ENCODE results near the gene COL18A1.

Gene COL18A1

GRCh38 chr21:45511007-45511406 is 106.0 kb downstream of the COL18A1 start:
- in situ Hi-C loops (cut with HindIII; ENCODE audit: low pct_ligation_motif_present, low sequenced_read_pairs): no loop called here
- H3K36me3 ChIP-seq (replicated peaks): peaks cover 50% of the 10 kb centered on the region
- H3K27me3 ChIP-seq (replicated peaks): no peaks in the 10 kb centered on the region
- no peak overlapping the region for H3K27ac ChIP-seq
- H3K4me3 ChIP-seq (ENCODE audit: low read depth, low read length): no peak overlapping the region
- DNase-seq: no peak
- TF ChIP-seq, protein P1, sequence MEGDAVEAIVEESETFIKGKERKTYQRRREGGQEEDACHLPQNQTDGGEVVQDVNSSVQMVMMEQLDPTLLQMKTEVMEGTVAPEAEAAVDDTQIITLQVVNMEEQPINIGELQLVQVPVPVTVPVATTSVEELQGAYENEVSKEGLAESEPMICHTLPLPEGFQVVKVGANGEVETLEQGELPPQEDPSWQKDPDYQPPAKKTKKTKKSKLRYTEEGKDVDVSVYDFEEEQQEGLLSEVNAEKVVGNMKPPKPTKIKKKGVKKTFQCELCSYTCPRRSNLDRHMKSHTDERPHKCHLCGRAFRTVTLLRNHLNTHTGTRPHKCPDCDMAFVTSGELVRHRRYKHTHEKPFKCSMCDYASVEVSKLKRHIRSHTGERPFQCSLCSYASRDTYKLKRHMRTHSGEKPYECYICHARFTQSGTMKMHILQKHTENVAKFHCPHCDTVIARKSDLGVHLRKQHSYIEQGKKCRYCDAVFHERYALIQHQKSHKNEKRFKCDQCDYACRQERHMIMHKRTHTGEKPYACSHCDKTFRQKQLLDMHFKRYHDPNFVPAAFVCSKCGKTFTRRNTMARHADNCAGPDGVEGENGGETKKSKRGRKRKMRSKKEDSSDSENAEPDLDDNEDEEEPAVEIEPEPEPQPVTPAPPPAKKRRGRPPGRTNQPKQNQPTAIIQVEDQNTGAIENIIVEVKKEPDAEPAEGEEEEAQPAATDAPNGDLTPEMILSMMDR (IDR thresholded peaks at IDR 0.05; ENCODE audit: low read depth, low read length, missing control alignments): no peak

- DNase-seq: no peak
Observed at GRCh38 chr21:45511661-45512431, 106.9 kb downstream of the COL18A1 start.

GRCh38 chr21:45512626-45513002 is 107.6 kb downstream of the COL18A1 start:
- peaks cover 46% of the 10 kb centered on the region for H3K36me3 ChIP-seq (replicated peaks)
- H3K27ac ChIP-seq: no peak overlapping the region
- H3K27me3 ChIP-seq (replicated peaks): no peaks in the 10 kb centered on the region
- TF ChIP-seq, protein P1 (IDR thresholded peaks at IDR 0.05; ENCODE audit: low read depth, low read length, missing control alignments): no peak
- no peak overlapping the region for H3K4me3 ChIP-seq (ENCODE audit: low read depth, low read length)
- no peak for DNase-seq
- in situ Hi-C loops (cut with HindIII; ENCODE audit: low pct_ligation_motif_present, low sequenced_read_pairs): no loop called here

More at GRCh38 chr21:45511661-45512431, 106.9 kb downstream of the COL18A1 start:
- Histone ChIP-seq H3K36me3 (replicated peaks) (peaks cover 46% of the 10 kb centered on the region), H3K27ac (no peak overlapping the region), H3K4me3 (ENCODE audit: low read depth, low read length) (no peak overlapping the region), H3K27me3 (replicated peaks) (no peaks in the 10 kb centered on the region)
- in situ Hi-C loops (cut with HindIII; ENCODE audit: low pct_ligation_motif_present, low sequenced_read_pairs): no loop called here
- TF ChIP-seq, protein P1 (IDR thresholded peaks at IDR 0.05; ENCODE audit: low read depth, low read length, missing control alignments): no peak

DNA sequence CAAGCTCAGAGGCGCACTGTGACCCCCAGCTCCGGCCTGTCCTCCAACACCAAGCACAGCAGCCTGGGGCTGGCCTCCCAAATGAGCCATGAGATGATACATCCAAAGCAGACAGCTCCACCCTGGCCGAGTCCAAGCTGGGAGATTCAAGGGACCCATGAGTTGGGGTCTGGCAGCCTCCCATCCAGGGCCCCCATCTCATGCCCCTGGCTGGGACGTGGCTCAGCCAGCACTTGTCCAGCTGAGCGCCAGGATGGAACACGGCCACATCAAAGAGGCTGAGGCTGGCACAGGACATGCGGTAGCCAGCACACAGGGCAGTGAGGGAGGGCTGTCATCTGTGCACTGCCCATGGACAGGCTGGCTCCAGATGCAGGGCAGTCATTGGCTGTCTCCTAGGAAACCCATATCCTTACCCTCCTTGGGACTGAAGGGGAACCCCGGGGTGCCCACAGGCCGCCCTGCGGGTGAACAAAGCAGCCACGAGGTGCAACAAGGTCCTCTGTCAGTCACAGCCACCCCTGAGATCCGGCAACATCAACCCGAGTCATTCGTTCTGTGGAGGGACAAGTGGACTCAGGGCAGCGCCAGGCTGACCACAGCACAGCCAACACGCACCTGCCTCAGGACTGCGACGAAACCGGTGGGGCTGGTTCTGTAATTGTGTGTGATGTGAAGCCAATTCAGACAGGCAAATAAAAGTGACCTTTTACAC is 108.2 kb downstream of the COL18A1 start:
- no peak overlapping the region for H3K27ac ChIP-seq

GRCh38 chr21:45513741-45514310 is 108.9 kb downstream of the COL18A1 start:
- TF ChIP-seq, protein P1 (IDR thresholded peaks at IDR 0.05; ENCODE audit: low read depth, low read length, missing control alignments): no peak
- in situ Hi-C loops (cut with HindIII; ENCODE audit: low pct_ligation_motif_present, low sequenced_read_pairs): no loop called here
- no peak overlapping the region for H3K4me3 ChIP-seq (ENCODE audit: low read depth, low read length)
- H3K36me3 ChIP-seq (replicated peaks): peaks cover 46% of the 10 kb centered on the region
- no peak for DNase-seq
- no peak overlapping the region for H3K27ac ChIP-seq
- no peaks in the 10 kb centered on the region for H3K27me3 ChIP-seq (replicated peaks)

More for the DNA sequence above, 108.2 kb downstream of the COL18A1 start:
- TF ChIP-seq, protein P1 (IDR thresholded peaks at IDR 0.05; ENCODE audit: low read depth, low read length, missing control alignments): no peak
- Histone ChIP-seq H3K4me3 (ENCODE audit: low read depth, low read length) (no peak overlapping the region), H3K36me3 (replicated peaks) (peaks cover 46% of the 10 kb centered on the region), H3K27me3 (replicated peaks) (no peaks in the 10 kb centered on the region)
- no peak for DNase-seq
- in situ Hi-C loops (cut with HindIII; ENCODE audit: low pct_ligation_motif_present, low sequenced_read_pairs): no loop called here
